Measurements from ENCODE around the gene MRPL14.
"Not testable (repeated sequence)": the region's sequence is repeated elsewhere in the genome, so short reads cannot be mapped to it uniquely, and the experiment has no call there.

Gene MRPL14

GRCh38 chr6:44149369-44150012 is 22.2 kb upstream of the MRPL14 start:
- DNase-seq, result no peak

DNA sequence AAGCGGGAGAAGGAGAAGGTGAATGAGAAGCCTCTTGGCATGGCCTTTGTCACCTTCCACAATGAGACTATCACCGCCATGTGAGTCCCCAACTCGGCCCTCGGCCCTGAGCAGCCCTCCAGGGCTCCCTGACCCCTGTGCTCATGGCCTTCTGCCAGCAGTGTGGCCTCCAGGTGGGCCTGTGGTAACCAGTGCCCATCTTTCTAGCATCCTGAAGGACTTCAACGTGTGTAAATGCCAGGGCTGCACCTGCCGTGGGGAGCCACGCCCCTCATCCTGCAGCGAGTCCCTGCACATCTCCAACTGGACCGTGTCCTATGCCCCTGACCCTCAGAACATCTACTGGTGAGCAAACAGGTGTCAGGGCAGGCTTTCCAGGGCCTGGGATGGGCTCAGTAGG is 21.1 kb upstream of the MRPL14 start:
- no peak for DNase-seq

GRCh38 chr6:44147256-44147655 is 20.0 kb upstream of the MRPL14 start:
- no peak for DNase-seq

GRCh38 chr6:44146685-44147084 is 19.4 kb upstream of the MRPL14 start:
- no peak for DNase-seq

DNA sequence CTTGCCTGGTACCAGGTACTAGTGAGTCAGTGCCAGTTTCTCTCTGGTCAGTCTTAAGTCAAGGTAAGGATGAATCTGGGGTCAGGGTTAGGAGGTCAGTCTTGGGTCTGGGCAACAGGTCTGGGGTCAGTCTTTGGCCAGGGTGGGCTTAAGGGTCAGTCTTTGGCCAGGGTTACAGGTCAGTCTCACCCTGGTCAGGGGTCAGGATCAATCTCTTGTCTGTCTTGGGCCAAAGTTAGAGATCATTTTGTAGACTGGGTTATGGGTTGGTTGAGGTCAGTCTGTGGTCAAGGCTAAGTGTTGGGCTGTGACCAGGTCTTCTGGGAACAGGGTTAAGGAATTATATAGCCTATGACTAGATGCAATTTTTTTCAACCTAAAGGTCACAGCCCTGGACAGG is 18.6 kb upstream of the MRPL14 start:
- no peak for DNase-seq

DNA sequence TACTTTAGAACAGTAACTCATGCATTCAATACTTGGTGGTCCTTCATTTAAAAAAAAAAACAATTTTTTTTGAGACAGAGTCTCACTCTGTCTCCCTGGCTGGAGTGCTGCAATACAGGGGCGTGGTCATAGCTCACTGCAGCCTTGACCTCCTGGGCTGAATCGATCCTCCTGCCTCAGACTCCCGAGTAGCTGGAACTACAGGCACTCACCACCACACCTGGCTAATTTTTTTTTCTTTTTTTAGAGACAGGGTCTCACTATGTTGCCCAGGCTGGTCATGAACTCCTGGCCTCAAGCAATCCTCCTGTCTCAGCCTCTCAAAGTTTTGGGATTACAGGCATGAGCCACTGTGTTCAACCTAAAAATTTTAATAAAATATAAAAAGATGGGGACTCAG is 17.3 kb upstream of the MRPL14 start:
- not testable (repeated sequence) for DNase-seq

DNA sequence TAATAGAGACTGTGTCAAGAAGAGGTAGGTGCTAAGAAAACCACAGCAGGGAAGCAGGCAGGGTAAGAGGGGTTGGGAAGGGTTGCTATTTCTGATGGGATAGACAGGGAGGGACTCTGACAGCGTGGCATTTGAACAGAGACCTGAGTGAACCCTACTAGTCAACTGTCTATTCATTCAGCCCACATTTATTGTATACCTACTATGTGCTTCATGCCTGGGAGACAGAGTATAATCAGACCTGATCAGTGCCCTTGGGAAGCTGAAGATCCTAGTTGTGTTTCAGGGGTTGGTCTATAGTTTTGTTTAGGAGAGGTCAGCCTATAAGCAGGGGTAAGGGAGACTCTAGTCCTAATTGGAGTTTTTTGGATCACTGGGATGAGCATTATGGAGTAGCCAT is 16.5 kb upstream of the MRPL14 start:
- DNase-seq, result no peak

DNA sequence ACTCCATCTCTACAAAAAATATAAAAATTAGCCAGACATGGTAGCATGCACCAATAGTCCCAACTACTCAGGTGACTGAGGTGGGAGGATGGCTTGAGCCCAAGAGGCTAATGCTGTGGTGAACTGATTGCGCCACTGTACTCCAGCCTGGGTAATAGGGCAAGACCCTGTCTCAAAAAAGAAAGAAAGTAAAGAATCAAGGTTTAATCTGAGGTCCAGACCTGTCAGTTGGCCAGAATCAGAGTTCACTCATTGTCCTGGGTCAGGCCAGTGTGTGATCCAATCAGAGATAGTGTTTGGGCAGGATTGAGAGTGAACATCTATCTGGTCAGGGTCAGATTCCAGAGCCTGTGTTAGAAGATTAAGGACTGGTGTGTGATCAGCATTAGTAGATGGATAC is 15.6 kb upstream of the MRPL14 start:
- no peak for DNase-seq

DNA sequence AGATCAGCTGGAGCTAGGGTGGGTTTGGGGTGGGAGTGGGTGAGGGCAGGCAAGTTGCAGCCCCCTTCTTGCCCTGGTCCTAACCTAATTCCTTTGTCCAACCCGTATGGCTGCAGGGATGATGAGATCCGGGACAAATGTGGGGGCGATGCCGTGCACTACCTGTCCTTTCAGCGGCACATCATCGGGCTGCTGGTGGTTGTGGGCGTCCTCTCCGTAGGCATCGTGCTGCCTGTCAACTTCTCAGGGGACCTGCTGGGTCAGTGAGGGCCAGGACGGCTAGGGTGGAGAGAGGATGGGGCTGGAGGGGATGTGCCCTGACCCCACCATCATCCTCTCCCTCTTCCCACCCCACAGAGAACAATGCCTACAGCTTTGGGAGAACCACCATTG is 12.1 kb upstream of the MRPL14 start:
- no peak for DNase-seq

DNA sequence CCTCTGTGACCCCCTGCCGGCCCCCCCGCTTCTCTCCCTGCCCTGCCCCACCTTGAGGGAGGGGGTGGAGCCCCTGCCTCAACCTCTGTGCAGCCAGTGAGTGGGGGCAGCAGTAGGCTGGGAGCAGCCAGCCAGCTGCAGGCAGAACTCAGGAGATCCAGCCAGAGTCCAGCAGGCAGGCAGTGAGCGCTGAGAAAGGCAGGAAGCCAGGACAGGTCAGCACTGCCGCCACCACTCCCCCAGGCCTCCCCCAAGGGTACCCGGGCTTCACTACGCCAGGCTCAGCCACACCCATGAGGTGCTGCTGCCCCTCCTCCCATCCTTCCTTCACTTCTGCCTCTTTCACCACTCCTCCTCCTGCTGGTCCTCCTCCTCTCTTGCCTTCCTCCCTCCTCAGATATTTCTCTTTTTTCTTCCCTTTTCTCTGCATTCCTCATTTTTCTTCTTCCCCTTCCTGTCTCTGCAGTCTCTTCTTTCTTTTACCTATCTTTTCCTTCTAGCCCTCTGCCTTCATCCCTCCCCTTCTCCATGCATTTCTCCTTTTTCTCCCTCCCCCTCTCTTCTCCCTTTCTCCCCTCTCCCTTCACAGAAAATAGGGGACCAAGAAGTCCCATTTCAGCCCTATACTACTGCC is 11.6 kb upstream of the MRPL14 start:
- no peak for DNase-seq

DNA sequence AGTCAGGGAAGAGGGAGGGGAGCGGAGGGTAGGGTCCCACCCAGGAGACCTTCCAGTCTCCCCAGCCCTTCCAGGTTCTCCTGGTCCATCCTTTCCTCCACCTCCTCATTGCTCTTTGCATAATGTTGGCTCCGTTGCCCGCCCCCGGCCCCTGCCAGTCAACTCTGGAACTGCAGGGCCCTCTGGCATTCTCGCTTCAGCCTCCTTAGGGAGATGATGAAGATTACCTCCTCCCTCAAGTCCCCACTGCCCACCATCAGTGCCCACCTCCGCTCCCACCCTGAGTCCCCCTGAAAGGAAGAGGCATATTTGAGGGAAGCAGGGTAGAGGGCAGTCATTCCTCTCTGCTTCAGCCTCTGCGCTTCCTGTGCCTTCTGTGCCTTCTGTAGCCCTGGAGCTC is 8.6 kb upstream of the MRPL14 start:
- no peak for DNase-seq

GRCh38 chr6:44135173-44135758 is 8.0 kb upstream of the MRPL14 start:
- no peak for DNase-seq

GRCh38 chr6:44133981-44134711 is 6.9 kb upstream of the MRPL14 start:
- DNase-seq, result no peak

DNA sequence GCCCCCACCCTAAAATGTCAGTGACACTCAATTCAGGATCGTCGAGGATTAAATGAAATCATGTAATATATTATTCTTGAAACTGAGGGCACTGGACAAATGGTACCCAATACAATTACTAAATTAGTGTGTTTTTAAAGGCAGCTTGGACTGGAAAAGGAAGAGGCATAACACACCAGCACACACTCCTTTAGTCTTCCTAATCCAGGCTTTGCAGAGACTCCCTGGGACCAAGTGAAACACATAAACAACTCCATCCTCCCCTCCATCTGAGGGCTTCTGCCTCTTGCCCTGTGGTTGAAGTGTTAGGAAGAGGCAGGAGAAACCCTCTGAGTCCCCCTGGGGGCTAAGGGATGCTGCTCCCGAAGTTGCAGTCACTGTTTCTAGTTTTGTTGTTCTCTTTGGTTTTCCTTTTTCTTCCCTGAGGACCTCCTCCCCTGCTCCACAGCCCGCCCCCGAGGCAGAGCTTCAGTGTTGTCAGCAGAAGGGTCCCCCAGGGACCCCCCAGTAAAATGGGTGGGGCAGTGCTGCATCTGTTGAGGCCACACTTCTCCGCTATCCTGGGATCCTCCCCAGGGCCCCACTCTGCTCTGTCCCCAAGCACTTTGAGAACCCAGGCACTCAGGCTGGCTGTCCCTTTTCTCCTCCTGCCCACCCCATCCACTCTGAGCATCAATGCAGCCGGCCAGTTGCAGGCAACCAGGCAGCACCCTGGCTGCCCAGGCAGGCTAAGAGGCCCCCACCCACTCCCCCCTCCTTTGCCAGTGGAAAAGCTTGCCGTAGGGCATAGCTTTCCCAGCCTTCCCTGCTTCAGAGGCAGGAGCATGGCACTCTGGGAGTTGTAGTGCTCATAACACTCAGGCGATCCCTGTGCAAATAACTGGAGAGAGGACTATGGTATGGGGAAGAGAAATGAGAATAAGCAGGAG is 6.0 kb upstream of the MRPL14 start:
- peak; percentile 74 for DNase-seq

GRCh38 chr6:44132476-44132875 is 5.2 kb upstream of the MRPL14 start:
- no peak for DNase-seq

- DNase-seq, result no peak
Measured at GRCh38 chr6:44131892-44132291, 4.6 kb upstream of the MRPL14 start.

- no peak for DNase-seq
Measured at GRCh38 chr6:44129841-44130322, 2.6 kb upstream of the MRPL14 start.

GRCh38 chr6:44128020-44128917 is 1.0 kb upstream of the MRPL14 start:
- peak; percentile 15 for DNase-seq

DNA sequence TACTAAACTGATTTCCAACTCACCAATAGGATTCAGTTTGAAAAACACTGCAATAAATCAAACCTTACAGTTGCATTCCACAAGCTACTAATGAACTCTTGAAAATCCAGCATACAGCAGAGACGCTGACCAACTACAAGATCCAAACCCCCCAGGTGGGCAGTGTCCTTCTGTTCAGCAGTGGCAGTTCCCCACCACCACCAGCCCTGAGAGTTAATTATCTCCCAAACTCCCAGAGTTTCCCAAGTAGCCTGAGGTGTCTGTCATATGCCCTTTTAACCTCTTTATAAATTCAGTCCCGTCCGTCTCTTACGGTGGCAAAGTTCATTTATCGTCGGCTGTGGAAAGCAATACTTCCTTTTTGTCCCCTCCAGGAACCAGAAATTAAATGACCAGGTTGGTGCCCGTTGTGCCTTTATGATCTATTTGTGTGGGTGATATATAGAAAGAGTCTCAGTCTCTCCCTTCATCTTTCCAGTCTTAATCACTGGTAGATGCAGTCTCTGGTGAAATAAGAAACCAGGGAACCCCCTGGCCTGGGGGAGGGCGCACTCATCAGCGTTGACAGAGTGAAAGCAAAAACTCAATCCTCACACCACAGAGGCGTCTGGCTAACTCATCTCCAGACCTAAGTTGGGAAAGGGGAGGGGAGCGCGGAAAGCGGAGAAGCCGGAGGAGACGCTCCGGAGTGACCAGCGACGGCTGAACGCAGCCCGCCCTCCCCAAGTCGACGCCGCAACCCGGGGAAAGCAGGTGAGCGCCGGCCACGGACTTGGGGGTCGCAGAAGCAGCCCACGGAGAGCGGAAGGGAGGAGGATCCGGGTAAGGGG is 717 bp downstream of the MRPL14 start:
- peak; percentile 29 for DNase-seq

- no peak for DNase-seq
Measured at GRCh38 chr6:44123544-44123943, 3.7 kb downstream of the MRPL14 start.

GRCh38 chr6:44122801-44123200 is 4.5 kb downstream of the MRPL14 start:
- no peak for DNase-seq
